Endothelial cell of umbilical vein (primary cell): ENCODE data around the gene KAZN. TPM values are rescaled to one million over a fixed set of nuclear protein-coding genes. Genes with fewer than 3 reads are reported as not detected.

Experiments used
- BruUV-seq: library from RNA; stranded (reverse); fragments of 400-500 nt; replicated peaks from 2 replicates; lab custom pipeline; 2021; lab: Mats Ljungman, UMichigan
- CTCF ChIA-PET: fragments of 300-600, 350-600 bp; sonication (Branson Sonifier 250); formaldehyde crosslinking; loops from one replicate; lab custom pipeline; 2021; ENCODE audit warnings: antibody characterized with exemption, inconsistent platforms; lab: Charles Lee
- POLR2A ChIA-PET: fragments of 300-600, 350-600 bp; sonication (Branson Sonifier 250); formaldehyde crosslinking; loops from one replicate; lab custom pipeline; 2021; ENCODE audit warnings: antibody characterized with exemption, inconsistent platforms; lab: Charles Lee
- DNase-seq: peaks from one replicate; pipeline ENCODE4 v3.0.0-alpha.2; 2011; ENCODE audit warnings: low read depth, low spot score
- FAIRE-seq: peaks from 2 replicates; lab custom pipeline; 2011; peaks lifted over from hg19 to GRCh38; lab: Jason Lieb, UNC
- H2AFZ ChIP-seq: 2 replicates; pipeline ENCODE4 v1.6.0; 2012; ENCODE audit warnings: low read depth, low read length, control low read depth, inconsistent platforms
- H3K27ac ChIP-seq: 2 replicates; pipeline ENCODE4 v1.5.1; 2011; ENCODE audit warnings: low read depth, mild to moderate bottlenecking, control low read depth, low read length, moderate library complexity; ENCODE audit not compliant: insufficient read depth
- H3K27me3 ChIP-seq, 2 experiments: 2 replicates each; pipeline versions ENCODE4 v1.6.0 to v1.6.1; 2011; ENCODE audit warnings: low read length in 2 of 2, mixed read lengths in 1 of 2; ENCODE audit not compliant: control insufficient read depth in 2 of 2, insufficient read depth in 2 of 2
- H3K36me3 ChIP-seq, 2 experiments: 2 replicates in 1 of 2; 3 replicates in 1 of 2; pipeline ENCODE4 v1.5.1; 2011; ENCODE audit warnings: low read length in 2 of 2, mild to moderate bottlenecking in 1 of 2, moderate library complexity in 1 of 2; ENCODE audit not compliant: control insufficient read depth in 2 of 2, insufficient read depth in 2 of 2; ENCODE audit errors: extremely low read depth in 1 of 2
- H3K4me1 ChIP-seq: 3 replicates; pipeline ENCODE4 v1.5.1; 2011; ENCODE audit warnings: mild to moderate bottlenecking, low read length; ENCODE audit not compliant: control insufficient read depth, insufficient read depth; ENCODE audit errors: extremely low read depth
- H3K4me2 ChIP-seq: 2 replicates; pipeline ENCODE4 v1.6.1; 2011; ENCODE audit warnings: low read length, control low read depth, mixed read lengths; ENCODE audit not compliant: insufficient read depth
- H3K4me3 ChIP-seq, 3 experiments: fragments of 200-600 bp in 1 of 3; sonication (generic), shearing (Covaris generic) in 1 of 3; replicated peaks in 1 of 3; 2 replicates each; pipeline ENCODE4 v1.5.1; 2011 to 2016; ENCODE audit warnings: control low read depth in 3 of 3, low read length in 3 of 3, mild to moderate bottlenecking in 2 of 3, inconsistent platforms in 1 of 3, low read depth in 1 of 3, moderate library complexity in 1 of 3; ENCODE audit not compliant: insufficient read depth in 1 of 3
- H3K79me2 ChIP-seq: 2 replicates; pipeline ENCODE4 v1.6.0; 2012; ENCODE audit warnings: low read length, inconsistent platforms; ENCODE audit not compliant: control insufficient read depth, insufficient read depth
- H3K9ac ChIP-seq: replicated peaks from 2 replicates; pipeline ENCODE3; 2011; ENCODE audit warnings: low read length, control low read depth; ENCODE audit not compliant: insufficient read depth; ENCODE audit errors: extremely low read depth
- H3K9me1 ChIP-seq: replicated peaks from 3 replicates; pipeline ENCODE4 v1.6.0; 2011; ENCODE audit warnings: mild to moderate bottlenecking, low read length; ENCODE audit not compliant: control insufficient read depth, insufficient read depth; ENCODE audit errors: extremely low read depth
- H3K9me3 ChIP-seq: replicated peaks from 2 replicates; pipeline ENCODE4 v1.5.1; 2012; ENCODE audit warnings: low read length, inconsistent platforms; ENCODE audit not compliant: control insufficient read depth, insufficient read depth
- H4K20me1 ChIP-seq: replicated peaks from 2 replicates; pipeline ENCODE3; 2011; ENCODE audit warnings: mild to moderate bottlenecking, low read length; ENCODE audit not compliant: control insufficient read depth, insufficient read depth; ENCODE audit errors: extremely low read depth
- EZH2 ChIP-seq: IDR thresholded peaks from 2 replicates; pipeline ENCODE4 v1.6.1; 2012; ENCODE audit warnings: borderline replicate concordance, low read depth, mild to moderate bottlenecking, moderate library complexity, low read length, inconsistent platforms; ENCODE audit not compliant: severe bottlenecking
- FOS ChIP-seq: IDR thresholded peaks from 2 replicates; pipeline ENCODE4 v1.6.1; 2011; ENCODE audit warnings: mild to moderate bottlenecking, low read length, moderate library complexity, borderline replicate concordance; ENCODE audit not compliant: insufficient read depth
- GATA2 ChIP-seq: IDR thresholded peaks from 2 replicates; pipeline ENCODE4 v1.7.0; 2011; ENCODE audit warnings: low read depth, mild to moderate bottlenecking, moderate library complexity, mixed read lengths, low read length; ENCODE audit not compliant: insufficient read length, insufficient read depth
- JUN ChIP-seq: IDR thresholded peaks from 2 replicates; pipeline ENCODE4 v1.6.1; 2011; ENCODE audit warnings: borderline replicate concordance, low read depth; ENCODE audit not compliant: insufficient read length, insufficient read depth
- MYC ChIP-seq: IDR thresholded peaks from one replicate; pipeline ENCODE4 v1.6.1; 2011; ENCODE audit warnings: mild to moderate bottlenecking, low read depth, low read length
- POLR2A ChIP-seq: IDR thresholded peaks from 2 replicates; pipeline ENCODE4 v1.6.1; 2012; ENCODE audit warnings: low read depth, mild to moderate bottlenecking, control low read depth, low read length
- POLR2AphosphoS5 ChIP-seq: IDR thresholded peaks from 2 replicates; pipeline ENCODE4 v1.6.1; 2012; ENCODE audit warnings: low read depth, mild to moderate bottlenecking, control low read depth, low read length, moderate library complexity; ENCODE audit not compliant: insufficient read depth
- dilution Hi-C: fragments of 300-500 bp; cut with MboI; formaldehyde crosslinking; loops from one replicate; pipeline ENCODE4 v1.15.0; 2019; ENCODE audit warnings: low sequenced_read_pairs; ENCODE audit not compliant: extremely low pct_ligation_motif_present
- intact Hi-C: fragments of 100-400 bp; cut with micrococcal nuclease; formaldehyde crosslinking; loops from one replicate; pipeline ENCODE4 v1.10.0; 2022
- polyA plus RNA-seq, 4 experiments: library from polyadenylated mRNA; depleted of rRNA in 3 of 4; stranded (reverse) in 3 of 4; unstranded in 1 of 4; fragments of >200 nt; gene quantifications; 2 replicates each; pipeline versions ENCODE4 v1.2.1 to v1.2.3, GENCODE V29; 2011 to 2012; ENCODE audit warnings: missing spikeins in 1 of 4
- total RNA-seq: library from RNA; stranded (reverse); gene quantifications from 2 replicates; pipeline ENCODE4 v1.2.3, GENCODE V29; 2021
- TF ChIP-seq, protein P1 (sequence below): IDR thresholded peaks from 2 replicates; pipeline ENCODE4 v1.6.1; 2011; ENCODE audit not compliant: insufficient read depth, insufficient read length
- TF ChIP-seq, protein P2 (sequence below), 2 donors: IDR thresholded peaks; 1 replicate in 1 of 2; 2 replicates in 1 of 2; pipeline ENCODE4 v1.5.1; 2011; ENCODE audit warnings: low read length in 2 of 2, mild to moderate bottlenecking in 2 of 2, moderate library complexity in 2 of 2, control low read depth in 1 of 2, inconsistent platforms in 1 of 2, low read depth in 1 of 2; ENCODE audit not compliant: insufficient read depth in 1 of 2; ENCODE audit errors: extremely low read depth in 1 of 2

KAZN gene
- total and polyA plus RNA-seq, 2 donors (not counting 3 experiments of a cell fraction or from before 2014, with no cell fraction given): 1.6 to 5.8 TPM

GRCh38 chr1:14725238-14725637, 126.8 kb downstream of the KAZN start:
- H4K20me1 ChIP-seq: no peaks in the 10 kb centered on the region
- H3K36me3 ChIP-seq: no peaks in the 10 kb centered on the region
- H3K79me2 ChIP-seq: no peaks in the 10 kb centered on the region
- intact Hi-C loops (no loop called here), dilution Hi-C loops (no loop called here)
- CTCF ChIA-PET: no interaction called here
- no peaks in the 10 kb centered on the region for H3K9me3 ChIP-seq
- DNase-seq: no peak
- FAIRE-seq: no peak
- no peaks in the 10 kb centered on the region for H3K9me1 ChIP-seq
- no peaks in the 10 kb centered on the region for H3K4me1 ChIP-seq
- H3K9ac ChIP-seq: no peak overlapping the region
- POLR2A ChIA-PET: no interaction called here
- H3K4me3 ChIP-seq: no peak overlapping the region
- H3K27ac ChIP-seq: no peak overlapping the region
- no peak overlapping the region for H3K4me2 ChIP-seq
- TF ChIP-seq, protein P1, sequence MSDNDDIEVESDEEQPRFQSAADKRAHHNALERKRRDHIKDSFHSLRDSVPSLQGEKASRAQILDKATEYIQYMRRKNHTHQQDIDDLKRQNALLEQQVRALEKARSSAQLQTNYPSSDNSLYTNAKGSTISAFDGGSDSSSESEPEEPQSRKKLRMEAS: no peak
- TF ChIP-seq JUN (no peak), GATA2 (no peak), MYC (no peak), EZH2 (no peak), POLR2A (no peak), FOS (no peak), POLR2AphosphoS5 (no peak)
- TF ChIP-seq, protein P2, sequence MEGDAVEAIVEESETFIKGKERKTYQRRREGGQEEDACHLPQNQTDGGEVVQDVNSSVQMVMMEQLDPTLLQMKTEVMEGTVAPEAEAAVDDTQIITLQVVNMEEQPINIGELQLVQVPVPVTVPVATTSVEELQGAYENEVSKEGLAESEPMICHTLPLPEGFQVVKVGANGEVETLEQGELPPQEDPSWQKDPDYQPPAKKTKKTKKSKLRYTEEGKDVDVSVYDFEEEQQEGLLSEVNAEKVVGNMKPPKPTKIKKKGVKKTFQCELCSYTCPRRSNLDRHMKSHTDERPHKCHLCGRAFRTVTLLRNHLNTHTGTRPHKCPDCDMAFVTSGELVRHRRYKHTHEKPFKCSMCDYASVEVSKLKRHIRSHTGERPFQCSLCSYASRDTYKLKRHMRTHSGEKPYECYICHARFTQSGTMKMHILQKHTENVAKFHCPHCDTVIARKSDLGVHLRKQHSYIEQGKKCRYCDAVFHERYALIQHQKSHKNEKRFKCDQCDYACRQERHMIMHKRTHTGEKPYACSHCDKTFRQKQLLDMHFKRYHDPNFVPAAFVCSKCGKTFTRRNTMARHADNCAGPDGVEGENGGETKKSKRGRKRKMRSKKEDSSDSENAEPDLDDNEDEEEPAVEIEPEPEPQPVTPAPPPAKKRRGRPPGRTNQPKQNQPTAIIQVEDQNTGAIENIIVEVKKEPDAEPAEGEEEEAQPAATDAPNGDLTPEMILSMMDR (IDR thresholded peaks at IDR 0.05; ENCODE audit: extremely low read depth in 1 of 2, insufficient read depth in 1 of 2, low read depth in 1 of 2, low read length in 2 of 2): no peak
- H3K27me3 ChIP-seq: no peaks in the 10 kb centered on the region
- BruUV-seq: no TSS peak
- H2AFZ ChIP-seq: no peak overlapping the region
